ENCODE data around the gene CDK14.

- TF ChIP-seq CTCF (IDR thresholded peaks at IDR 0.05) = no peak
- TF ChIP-seq POLR2A (IDR thresholded peaks at IDR 0.05) = no peak
These were observed 494.6 kb downstream of the CDK14 start for GRCh38 chr7:91090684-91091083.
